Caco-2 (cell line): ENCODE measurements around the gene DDN. TPM values are rescaled to one million over a fixed set of nuclear protein-coding genes. Genes with fewer than 3 reads are reported as not detected.
A peak's percentile ranks its signal among the peaks of the same experiment; 100 is the strongest.

ENCODE experiments used
- BruUV-seq: library from RNA; stranded (reverse); fragments of 400-500 nt; replicated peaks from 2 replicates; lab custom pipeline; 2021; lab: Mats Ljungman, UMichigan
- CTCF ChIA-PET: fragments of 300-600 bp; sonication (Branson Sonifier 250); formaldehyde crosslinking; loops from one replicate; lab custom pipeline; 2022; ENCODE audit warnings: antibody characterized with exemption; lab: Charles Lee
- POLR2A ChIA-PET: fragments of 300-600 bp; sonication (Branson Sonifier 250); formaldehyde crosslinking; loops from one replicate; lab custom pipeline; 2022; ENCODE audit warnings: antibody characterized with exemption; lab: Charles Lee
- DNase-seq, 2 experiments: peaks; one replicate each; pipeline versions ENCODE4 v3.0.0 to v3.0.0-alpha.2; 2020 to 2022
- H3K27me3 ChIP-seq: replicated peaks from 2 replicates; pipeline ENCODE4 v1.6.0; 2011; ENCODE audit warnings: low read length; ENCODE audit not compliant: control insufficient read depth, insufficient read depth
- H3K36me3 ChIP-seq: 2 replicates; pipeline ENCODE4 v1.5.1; 2011; ENCODE audit warnings: low read length; ENCODE audit not compliant: control insufficient read depth, insufficient read depth
- H3K4me1 ChIP-seq: fragments of 250-450 bp; sonication (Bioruptor Pico); 2 replicates; pipeline ENCODE4 v1.5.1; 2020; ENCODE audit warnings: mild to moderate bottlenecking
- H3K4me3 ChIP-seq: 2 replicates; pipeline ENCODE4 v1.5.1; 2011; ENCODE audit warnings: low read depth, mild to moderate bottlenecking, control low read depth, low read length
- H3K9me3 ChIP-seq: fragments of 250-450 bp; sonication (Bioruptor Pico); 2 replicates; pipeline ENCODE4 v1.5.1; 2020; ENCODE audit warnings: mild to moderate bottlenecking, moderate library complexity
- H3K27ac Mint-ChIP-seq: one replicate; pipeline ENCODE4 v1.8.0; 2022; ENCODE audit warnings: mixed read lengths; ENCODE audit not compliant: unreplicated experiment
- H3K27me3 Mint-ChIP-seq: one replicate; pipeline ENCODE4 v1.8.0; 2022; ENCODE audit warnings: mixed read lengths; ENCODE audit not compliant: insufficient read depth, unreplicated experiment
- H3K36me3 Mint-ChIP-seq: one replicate; pipeline ENCODE4 v1.8.0; 2022; ENCODE audit warnings: mild to moderate bottlenecking, mixed read lengths; ENCODE audit not compliant: insufficient read depth, unreplicated experiment
- H3K4me1 Mint-ChIP-seq: one replicate; pipeline ENCODE4 v1.8.0; 2022; ENCODE audit warnings: low read depth, mixed read lengths; ENCODE audit not compliant: unreplicated experiment
- H3K4me3 Mint-ChIP-seq: one replicate; pipeline ENCODE4 v1.8.0; 2022; ENCODE audit warnings: mild to moderate bottlenecking, moderate library complexity, mixed read lengths; ENCODE audit not compliant: unreplicated experiment
- H3K9me3 Mint-ChIP-seq: one replicate; pipeline ENCODE4 v1.8.0; 2022; ENCODE audit warnings: mixed read lengths; ENCODE audit not compliant: unreplicated experiment
- intact Hi-C: fragments of 100-400 bp; cut with micrococcal nuclease; formaldehyde crosslinking; loops from one replicate; pipeline ENCODE4 v1.10.0; 2022; ENCODE audit not compliant: unreplicated experiment
- total RNA-seq: library from RNA; stranded (reverse); gene quantifications from 2 replicates; pipeline ENCODE4 v1.2.3, GENCODE V29; 2022
- TF ChIP-seq, protein P1 (sequence below), 2 experiments: fragments of 200-600 bp in 1 of 2; IDR thresholded peaks; 1 replicate in 1 of 2; 2 replicates in 1 of 2; pipeline versions ENCODE4 v1.5.1 to v1.8.0; 2011 to 2022; ENCODE audit warnings: antibody characterized with exemption in 1 of 2, control low read depth in 1 of 2, inconsistent platforms in 1 of 2, low read depth in 1 of 2, low read length in 1 of 2, mild to moderate bottlenecking in 1 of 2, moderate library complexity in 1 of 2; ENCODE audit not compliant: insufficient read depth in 1 of 2, severe bottlenecking in 1 of 2, unreplicated experiment in 1 of 2

DDN gene
- total RNA-seq, 1 experiment from 2014 or later, result 1.9 TPM

- Mint-ChIP-seq H3K4me1 (peaks cover 16% of the 10 kb centered on the region), H3K9me3 (no peaks in the 10 kb centered on the region), H3K27me3 (peaks cover 10% of the 10 kb centered on the region), H3K4me3 (no peak overlapping the region), H3K36me3 (no peaks in the 10 kb centered on the region), H3K27ac (no peak overlapping the region)
- no peaks in the 10 kb centered on the region for H3K36me3 ChIP-seq
- H3K9me3 ChIP-seq, result no peaks in the 10 kb centered on the region
- intact Hi-C loops, result no loop called here
- no peaks in the 10 kb centered on the region for H3K27me3 ChIP-seq
- POLR2A ChIA-PET, result interaction anchor here (0.5 kb wide), 1 partner anchor 261 kb away, joined by 3 read pairs; no protein-coding TSS in a partner anchor
- no TSS peak for BruUV-seq
- no peak for DNase-seq
- CTCF ChIA-PET, result interaction anchor here (3.7 kb wide), 1 partner anchor 11 kb away, joined by 38 read pairs; the partner anchor contains the start of gene WNT1
- no peak overlapping the region for H3K4me3 ChIP-seq
- H3K4me1 ChIP-seq, result peaks cover 15% of the 10 kb centered on the region
- TF ChIP-seq, protein P1, sequence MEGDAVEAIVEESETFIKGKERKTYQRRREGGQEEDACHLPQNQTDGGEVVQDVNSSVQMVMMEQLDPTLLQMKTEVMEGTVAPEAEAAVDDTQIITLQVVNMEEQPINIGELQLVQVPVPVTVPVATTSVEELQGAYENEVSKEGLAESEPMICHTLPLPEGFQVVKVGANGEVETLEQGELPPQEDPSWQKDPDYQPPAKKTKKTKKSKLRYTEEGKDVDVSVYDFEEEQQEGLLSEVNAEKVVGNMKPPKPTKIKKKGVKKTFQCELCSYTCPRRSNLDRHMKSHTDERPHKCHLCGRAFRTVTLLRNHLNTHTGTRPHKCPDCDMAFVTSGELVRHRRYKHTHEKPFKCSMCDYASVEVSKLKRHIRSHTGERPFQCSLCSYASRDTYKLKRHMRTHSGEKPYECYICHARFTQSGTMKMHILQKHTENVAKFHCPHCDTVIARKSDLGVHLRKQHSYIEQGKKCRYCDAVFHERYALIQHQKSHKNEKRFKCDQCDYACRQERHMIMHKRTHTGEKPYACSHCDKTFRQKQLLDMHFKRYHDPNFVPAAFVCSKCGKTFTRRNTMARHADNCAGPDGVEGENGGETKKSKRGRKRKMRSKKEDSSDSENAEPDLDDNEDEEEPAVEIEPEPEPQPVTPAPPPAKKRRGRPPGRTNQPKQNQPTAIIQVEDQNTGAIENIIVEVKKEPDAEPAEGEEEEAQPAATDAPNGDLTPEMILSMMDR (IDR thresholded peaks at IDR 0.05; ENCODE audit: insufficient read depth in 1 of 2, low read depth in 1 of 2, low read length in 1 of 2, severe bottlenecking in 1 of 2, unreplicated experiment in 1 of 2), result no peak
Measured at GRCh38 chr12:48990552-48990951, 8.6 kb downstream of the DDN start.

- ChIA-PET CTCF (interaction anchor here (0.5 to 2.3 kb wide), 23 partner anchors 9 to 172 kb away, joined by 3 to 55 read pairs (median 6); partner anchors contain the start of genes ARF3, DDN, FKBP11 and PRKAG1), POLR2A (interaction anchor here (0.5 to 1.1 kb wide), 4 partner anchors 10 to 136 kb away, joined by 3 to 7 read pairs (median 4); partner anchors contain the start of genes ARF3 and DDX23)
- Mint-ChIP-seq H3K9me3 (no peaks in the 10 kb centered on the region), H3K27me3 (peaks cover 18% of the 10 kb centered on the region), H3K36me3 (peaks cover 7% of the 10 kb centered on the region), H3K27ac (no peak overlapping the region), H3K4me1 (no peaks in the 10 kb centered on the region), H3K4me3 (no peak overlapping the region)
- no TSS peak for BruUV-seq
- Histone ChIP-seq H3K9me3 (no peaks in the 10 kb centered on the region), H3K36me3 (no peaks in the 10 kb centered on the region), H3K27me3 (no peaks in the 10 kb centered on the region; the same call in 1 of the 2 replicates), H3K4me1 (no peaks in the 10 kb centered on the region), H3K4me3 (no peak overlapping the region)
- peak; percentile 67 to 81 for DNase-seq
- intact Hi-C loops, result no loop called here
- TF ChIP-seq, protein P1 (IDR thresholded peaks at IDR 0.05; ENCODE audit: insufficient read depth in 1 of 2, low read depth in 1 of 2, low read length in 1 of 2, severe bottlenecking in 1 of 2, unreplicated experiment in 1 of 2), result peak; percentile 87 to 89
Measured at GRCh38 chr12:48988030-48988649, 11.0 kb downstream of the DDN start.

GRCh38 chr12:48986720-48987291, 12.4 kb downstream of the DDN start:
- TF ChIP-seq, protein P1 (IDR thresholded peaks at IDR 0.05; ENCODE audit: insufficient read depth in 1 of 2, low read depth in 1 of 2, low read length in 1 of 2, severe bottlenecking in 1 of 2, unreplicated experiment in 1 of 2), result no peak
- Mint-ChIP-seq H3K4me3 (no peak overlapping the region), H3K27ac (no peak overlapping the region), H3K27me3 (peaks cover 26% of the 10 kb centered on the region), H3K9me3 (no peaks in the 10 kb centered on the region), H3K36me3 (peaks cover 7% of the 10 kb centered on the region), H3K4me1 (peaks cover 4% of the 10 kb centered on the region)
- DNase-seq, result no peak
- no TSS peak for BruUV-seq
- H3K4me1 ChIP-seq, result no peaks in the 10 kb centered on the region; the same call in 1 of the 2 replicates
- no peak overlapping the region for H3K4me3 ChIP-seq
- no peaks in the 10 kb centered on the region; the same call in 1 of the 2 replicates for H3K27me3 ChIP-seq
- H3K9me3 ChIP-seq, result no peaks in the 10 kb centered on the region
- intact Hi-C loops, result no loop called here
- ChIA-PET CTCF (interaction anchor here (1.4 kb wide), 1 partner anchor 10 kb away, joined by 6 read pairs; no protein-coding TSS in a partner anchor), POLR2A (no interaction called here)
- H3K36me3 ChIP-seq, result no peaks in the 10 kb centered on the region
